NCI-H1092 treated with DMSO at 0.1 percent for 48 hours (cell line): ENCODE data around the gene FLOT1.
A peak's percentile ranks its signal among the peaks of the same experiment; 100 is the strongest.
"Not testable (repeated sequence)": the region's sequence is repeated elsewhere in the genome, so short reads cannot be mapped to it uniquely, and the experiment has no call there.

Experiments used
- DNase-seq: peaks from one replicate; lab custom pipeline; 2025; lab: John Stamatoyannopoulos, UW

Gene FLOT1

GRCh38 chr6:30747300-30747687, 4.8 kb upstream of the FLOT1 start:
- no peak for DNase-seq

- no peak for DNase-seq
Measured at GRCh38 chr6:30744054-30744805, 1.7 kb upstream of the FLOT1 start, which contains the start of gene IER3. Gene IER3, minus strand, starts transcription at chr6:30744547. Its CDS starts 29 bp downstream, at chr6:30744518.

- no peak for DNase-seq
Measured at GRCh38 chr6:30743099-30744053, 889 bp upstream of the FLOT1 start.

GRCh38 chr6:30741789-30742315, 635 bp downstream of the FLOT1 start:
- DNase-seq = no peak

- no peak for DNase-seq
Measured at GRCh38 chr6:30741063-30741779, 1.3 kb downstream of the FLOT1 start.

- no peak for DNase-seq
Measured at GRCh38 chr6:30740540-30740870, 2.0 kb downstream of the FLOT1 start.

GRCh38 chr6:30738532-30738931, 4.0 kb downstream of the FLOT1 start:
- no peak for DNase-seq

- DNase-seq = no peak
Measured at GRCh38 chr6:30735668-30736314, 6.7 kb downstream of the FLOT1 start.

- no peak for DNase-seq
Measured at GRCh38 chr6:30732237-30732943, 10.1 kb downstream of the FLOT1 start.

- peak; percentile 69 for DNase-seq
Measured at GRCh38 chr6:30730601-30731435, 11.7 kb downstream of the FLOT1 start.

- no peak for DNase-seq
Measured at GRCh38 chr6:30727920-30728553, 14.4 kb downstream of the FLOT1 start.

- no peak for DNase-seq
Measured at GRCh38 chr6:30726506-30727413, 15.7 kb downstream of the FLOT1 start.

- no peak for DNase-seq
Measured at GRCh38 chr6:30725713-30726505, 16.6 kb downstream of the FLOT1 start.

- DNase-seq = no peak
Measured at GRCh38 chr6:30724906-30725667, 17.4 kb downstream of the FLOT1 start.

GRCh38 chr6:30723843-30724741, 18.4 kb downstream of the FLOT1 start:
- DNase-seq = not testable (repeated sequence)
